GM18951 (cell line): ENCODE data around the gene LSM3.
"Not testable (repeated sequence)": the region's sequence is repeated elsewhere in the genome, so short reads cannot be mapped to it uniquely, and the experiment has no call there.

Experiments
- POLR2A ChIP-seq: IDR thresholded peaks from 4 replicates; pipeline ENCODE4 v1.6.1; 2011; ENCODE audit warnings: mild to moderate bottlenecking; ENCODE audit not compliant: insufficient read length, insufficient read depth; ENCODE audit errors: extremely low read depth
- in situ Hi-C: fragments of 300-500 bp; cut with MboI; formaldehyde crosslinking; loops from one replicate; pipeline ENCODE4 v1.12.0; 2022; ENCODE audit warnings: low sequenced_read_pairs, mixed read lengths, inconsistent platforms; ENCODE audit not compliant: unreplicated experiment

Gene LSM3

GRCh38 chr3:14223595-14223994 is 45.0 kb downstream of the LSM3 start:
- in situ Hi-C loops, result no loop called here

GRCh38 chr3:14224895-14225294 is 46.3 kb downstream of the LSM3 start:
- in situ Hi-C loops, result no loop called here
- TF ChIP-seq POLR2A, result no peak

More at GRCh38 chr3:14223595-14223994, 45.0 kb downstream of the LSM3 start:
- TF ChIP-seq POLR2A, result no peak

GRCh38 chr3:14225421-14225820 is 46.8 kb downstream of the LSM3 start:
- in situ Hi-C loops, result no loop called here
- TF ChIP-seq POLR2A, result no peak

- in situ Hi-C loops, result not testable (repeated sequence)
Measured at GRCh38 chr3:14226351-14226750, 47.7 kb downstream of the LSM3 start.

GRCh38 chr3:14227856-14228255 is 49.2 kb downstream of the LSM3 start:
- in situ Hi-C loops, result no loop called here
- no peak for TF ChIP-seq POLR2A

- TF ChIP-seq POLR2A, result no peak
- in situ Hi-C loops, result no loop called here
Measured at GRCh38 chr3:14228681-14229470, 50.3 kb downstream of the LSM3 start.

GRCh38 chr3:14229695-14230094 is 51.1 kb downstream of the LSM3 start:
- in situ Hi-C loops, result not testable (repeated sequence)

- in situ Hi-C loops, result no loop called here
- no peak for TF ChIP-seq POLR2A
Measured at GRCh38 chr3:14230729-14231128, 52.1 kb downstream of the LSM3 start.

GRCh38 chr3:14231145-14231990 is 52.8 kb downstream of the LSM3 start:
- in situ Hi-C loops, result no loop called here
- TF ChIP-seq POLR2A, result no peak

GRCh38 chr3:14231998-14232501 is 53.4 kb downstream of the LSM3 start:
- in situ Hi-C loops, result no loop called here
- no peak for TF ChIP-seq POLR2A

GRCh38 chr3:14234251-14235002 is 55.8 kb downstream of the LSM3 start:
- TF ChIP-seq POLR2A, result no peak
- in situ Hi-C loops, result no loop called here

- TF ChIP-seq POLR2A, result no peak
- in situ Hi-C loops, result no loop called here
Measured at GRCh38 chr3:14235003-14235911, 56.6 kb downstream of the LSM3 start.
